ENCODE data around the gene LPAR5.
"Not testable (repeated sequence)": the region's sequence is repeated elsewhere in the genome, so short reads cannot be mapped to it uniquely, and the experiment has no call there.

Gene LPAR5

GRCh38 chr12:6606331-6607131 lies 29.2 kb downstream of the LPAR5 start:
- DNase-seq = peak; percentile 60

GRCh38 chr12:6605421-6606330 lies 30.1 kb downstream of the LPAR5 start:
- peak; percentile 48 for DNase-seq

- no peak for DNase-seq
Observed at GRCh38 chr12:6604259-6605029, 31.3 kb downstream of the LPAR5 start.

- DNase-seq = peak; percentile 31
Observed at GRCh38 chr12:6603095-6603567, 32.6 kb downstream of the LPAR5 start.

GRCh38 chr12:6602526-6602925 lies 33.2 kb downstream of the LPAR5 start:
- no peak for DNase-seq

- not testable (repeated sequence) for DNase-seq
Observed at GRCh38 chr12:6595673-6596072, 40.1 kb downstream of the LPAR5 start.

- DNase-seq = no peak
Observed at GRCh38 chr12:6592087-6592486, 43.7 kb downstream of the LPAR5 start.

GRCh38 chr12:6586569-6586968 lies 49.2 kb downstream of the LPAR5 start:
- not testable (repeated sequence) for DNase-seq

- no peak for DNase-seq
Observed at GRCh38 chr12:6584293-6584692, 51.5 kb downstream of the LPAR5 start.

GRCh38 chr12:6582959-6583358 lies 52.8 kb downstream of the LPAR5 start:
- DNase-seq = no peak

GRCh38 chr12:6582196-6582595 lies 53.6 kb downstream of the LPAR5 start:
- no peak for DNase-seq

GRCh38 chr12:6575648-6576047 lies 60.1 kb downstream of the LPAR5 start:
- DNase-seq = no peak

- DNase-seq = no peak
Observed at GRCh38 chr12:6574576-6575295, 61.0 kb downstream of the LPAR5 start.

- DNase-seq = no peak
Observed at GRCh38 chr12:6573001-6573400, 62.8 kb downstream of the LPAR5 start.

- DNase-seq = no peak
Observed at GRCh38 chr12:6570264-6570887, 65.4 kb downstream of the LPAR5 start.

- DNase-seq = no peak
Observed at GRCh38 chr12:6569786-6570185, 66.0 kb downstream of the LPAR5 start.

- no peak for DNase-seq
Observed at GRCh38 chr12:6569312-6569711, 66.4 kb downstream of the LPAR5 start.

All from effector CD4-positive, alpha-beta T cell (primary cell).